Liver (tissue), 9 donors: ENCODE results near the gene CTNNA2. TPM values are rescaled to one million over a fixed set of nuclear protein-coding genes. Genes with fewer than 3 reads are reported as not detected.

Experiments
- DNase-seq: peaks from one replicate; pipeline ENCODE4 v3.0.0-alpha.2; 2017; ENCODE audit warnings: low spot score
- H3K27ac ChIP-seq, 2 donors: one replicate each; pipeline ENCODE4 v1.7.0; 2013; ENCODE audit warnings: inconsistent platforms in 2 of 2, low read length in 2 of 2, control low read depth in 1 of 2, low read depth in 1 of 2, mild to moderate bottlenecking in 1 of 2
- H3K27me3 ChIP-seq, 4 donors: one replicate each; pipeline versions ENCODE4 v1.6.1 to v1.7.0; 2013; ENCODE audit warnings: low read length in 3 of 4, inconsistent platforms in 1 of 4, mild to moderate bottlenecking in 1 of 4, moderate library complexity in 1 of 4; ENCODE audit not compliant: control insufficient read depth in 4 of 4, insufficient read depth in 4 of 4
- H3K36me3 ChIP-seq, 4 donors: one replicate each; pipeline versions ENCODE4 v1.6.1 to v1.7.0; 2013; ENCODE audit warnings: low read length in 3 of 4, mild to moderate bottlenecking in 3 of 4, low read depth in 1 of 4, moderate library complexity in 1 of 4; ENCODE audit not compliant: control insufficient read depth in 4 of 4, insufficient read depth in 3 of 4
- H3K4me1 ChIP-seq, 4 donors: one replicate each; pipeline versions ENCODE4 v1.6.1 to v1.7.0; 2013; ENCODE audit warnings: low read length in 3 of 4, mild to moderate bottlenecking in 3 of 4, moderate library complexity in 1 of 4; ENCODE audit not compliant: control insufficient read depth in 4 of 4, insufficient read depth in 4 of 4
- H3K4me3 ChIP-seq, 3 donors: one replicate each; pipeline versions ENCODE4 v1.6.1 to v1.7.0; 2013; ENCODE audit warnings: low read length in 3 of 3, control low read depth in 1 of 3, low read depth in 1 of 3, mild to moderate bottlenecking in 1 of 3
- H3K9ac ChIP-seq, 2 donors: one replicate each; pipeline ENCODE4 v1.7.0; 2013; ENCODE audit warnings: low read length in 2 of 2, mild to moderate bottlenecking in 2 of 2, moderate library complexity in 2 of 2, control low read depth in 1 of 2, low read depth in 1 of 2
- H3K9me3 ChIP-seq, 4 donors: one replicate each; pipeline versions ENCODE4 v1.6.1 to v1.7.0; 2013; ENCODE audit warnings: low read length in 3 of 4; ENCODE audit not compliant: control insufficient read depth in 4 of 4
- ATF3 ChIP-seq: IDR thresholded peaks from 2 replicates; pipeline ENCODE4 v1.6.1; 2016; ENCODE audit warnings: antibody characterized with exemption
- CTCF ChIP-seq: fragments of 150-350 bp; IDR thresholded peaks from 2 replicates; pipeline ENCODE4 v1.5.1; 2017; ENCODE audit warnings: improper control_type of control experiment, low read depth, low read length; ENCODE audit not compliant: missing input control
- EGR1 ChIP-seq, 2 donors: IDR thresholded peaks; 2 replicates each; pipeline ENCODE4 v1.6.1; 2016 to 2018; ENCODE audit warnings: antibody characterized with exemption in 2 of 2, low read depth in 2 of 2
- FOXA2 ChIP-seq: IDR thresholded peaks from 2 replicates; pipeline ENCODE4 v1.6.1; 2016; ENCODE audit warnings: antibody characterized with exemption
- HNF4A ChIP-seq, 2 donors: conservative IDR thresholded peaks; 2 replicates each; pipeline ENCODE4 v1.6.1; 2016; ENCODE audit warnings: antibody characterized with exemption in 2 of 2, mild to moderate bottlenecking in 2 of 2
- HNF4G ChIP-seq: IDR thresholded peaks from 2 replicates; pipeline ENCODE4 v1.6.1; 2016; ENCODE audit warnings: antibody characterized with exemption
- JUND ChIP-seq, 2 donors: IDR thresholded peaks; 2 replicates each; pipeline ENCODE4 v1.6.1; 2016; ENCODE audit warnings: antibody characterized with exemption in 2 of 2
- MAX ChIP-seq: IDR thresholded peaks from 2 replicates; pipeline ENCODE4 v1.6.1; 2016; ENCODE audit warnings: antibody characterized with exemption
- NR2F2 ChIP-seq: IDR thresholded peaks from 2 replicates; pipeline ENCODE4 v1.6.1; 2016; ENCODE audit warnings: antibody characterized with exemption
- REST ChIP-seq: IDR thresholded peaks from 2 replicates; pipeline ENCODE4 v1.6.1; 2016; ENCODE audit warnings: antibody characterized with exemption, mild to moderate bottlenecking
- SP1 ChIP-seq: IDR thresholded peaks from 2 replicates; pipeline ENCODE4 v1.6.1; 2018; ENCODE audit warnings: antibody characterized with exemption, mild to moderate bottlenecking
- TAF1 ChIP-seq: conservative IDR thresholded peaks from 2 replicates; pipeline ENCODE4 v1.6.1; 2016; ENCODE audit warnings: antibody characterized with exemption, mild to moderate bottlenecking
- YY1 ChIP-seq: IDR thresholded peaks from 2 replicates; pipeline ENCODE4 v1.6.1; 2016; ENCODE audit warnings: antibody characterized with exemption, mild to moderate bottlenecking
- WGBS: extraction: QIAGEN DNeasy Blood & Tissue Kit; methylation state at CpG from one replicate; pipeline ENCODE4 v1.1.7; 2013; 5-methylcytosine and 5-hydroxymethylcytosine counted together
- polyA plus RNA-seq, 2 donors: library from polyadenylated mRNA; stranded (reverse) in 1 of 2; unstranded in 1 of 2; fragments of 200-250 nt in 1 of 2; fragments of >200 nt in 1 of 2; fragmentation: Nextera tagmentation in 1 of 2; extraction: Ambion mirVana in 1 of 2; gene quantifications; one replicate each; pipeline versions ENCODE4 v1.2.1 to v1.2.3, GENCODE V29; 2013 to 2015
- total RNA-seq, 2 donors: library from RNA; depleted of rRNA; stranded (reverse); fragments of >200 nt; gene quantifications; one replicate each; pipeline ENCODE4 v1.2.3, GENCODE V29; 2014
- donor health status: healthy.
- donor health status: healthy.
- donor health status: healthy.
- donor health status: healthy.
- donor health status: healthy.

Gene CTNNA2
- total and polyA plus RNA-seq, 4 donors, result 0.05 TPM; not detected in 3

- H3K27me3 ChIP-seq, result peaks cover 0 to 3% (median 0%) of the 10 kb centered on the region in 4 donors
- H3K9ac ChIP-seq, result no peak overlapping the region
- no peaks in the 10 kb centered on the region for H3K9me3 ChIP-seq
- H3K36me3 ChIP-seq, result no peaks in the 10 kb centered on the region
- H3K4me3 ChIP-seq, result no peak overlapping the region
- DNase-seq, result no peak
- H3K4me1 ChIP-seq, result no peaks in the 10 kb centered on the region
- WGBS, result 86% methylated on average over 1 of the region's 1 CpG
- no peak overlapping the region for H3K27ac ChIP-seq
- TF ChIP-seq TAF1, result no peak
These were observed 348.2 kb downstream of the CTNNA2 start for GRCh38 chr2:79861059-79861374.

GRCh38 chr2:79862756-79863155, 349.9 kb downstream of the CTNNA2 start:
- Histone ChIP-seq H3K9ac (no peak overlapping the region), H3K9me3 (no peaks in the 10 kb centered on the region)

More at GRCh38 chr2:79862756-79863155, 349.9 kb downstream of the CTNNA2 start:
- TF ChIP-seq HNF4A (conservative IDR thresholded peaks at IDR 0.05) (no peak), EGR1 (IDR thresholded peaks at IDR 0.05; ENCODE audit: low read depth in 2 of 2) (no peak), MAX (no peak), JUND (IDR thresholded peaks at IDR 0.05) (no peak), TAF1 (no peak), CTCF (no peak), REST (no peak), FOXA2 (no peak), NR2F2 (no peak), YY1 (no peak), ATF3 (no peak), HNF4G (no peak), SP1 (no peak)
- WGBS, result 20% methylated on average over 1 of the region's 1 CpG
- no peak overlapping the region for H3K4me3 ChIP-seq
- H3K36me3 ChIP-seq, result no peaks in the 10 kb centered on the region
- no peak overlapping the region for H3K27ac ChIP-seq
- no peaks in the 10 kb centered on the region for H3K4me1 ChIP-seq
- peaks cover 0 to 3% (median 0%) of the 10 kb centered on the region in 4 donors for H3K27me3 ChIP-seq
- no peak for DNase-seq
